Activated CD4-positive, CD25-positive, alpha-beta regulatory T cell (primary cell): ENCODE results near the gene TSPAN10.
"Not testable (repeated sequence)": the region's sequence is repeated elsewhere in the genome, so short reads cannot be mapped to it uniquely, and the experiment has no call there.

Experiments used
- DNase-seq, 4 experiments: peaks; one replicate each; lab custom pipeline; 2025; lab: John Stamatoyannopoulos, UW

TSPAN10 gene

GRCh38 chr17:81636505-81637288 is at the start of gene TSPAN10, which contains the start of gene NPLOC4:
Gene TSPAN10, plus strand, starts transcription at chr17:81637196. Its CDS starts 5,217 bp downstream, at chr17:81642413.
Gene NPLOC4, minus strand, starts transcription at chr17:81637112. Its CDS starts 182 bp downstream, at chr17:81636930.
- DNase-seq, result peak; percentile 67 to 73 (median 69)

GRCh38 chr17:81589612-81590011 is 47.4 kb upstream of the TSPAN10 start:
- no peak for DNase-seq

GRCh38 chr17:81590121-81590520 is 46.9 kb upstream of the TSPAN10 start:
- DNase-seq, result no peak

- no peak for DNase-seq
Measured at GRCh38 chr17:81591971-81592370, 45.0 kb upstream of the TSPAN10 start.

GRCh38 chr17:81593105-81593871 is 43.7 kb upstream of the TSPAN10 start:
- DNase-seq, result no peak

- no peak for DNase-seq
Measured at GRCh38 chr17:81599719-81600486, 37.1 kb upstream of the TSPAN10 start.

- peak in 1 of 4 experiments; percentile 7 for DNase-seq
Measured at GRCh38 chr17:81601525-81602120, 35.4 kb upstream of the TSPAN10 start.

GRCh38 chr17:81603846-81604610 is 33.0 kb upstream of the TSPAN10 start:
- DNase-seq, result no peak

GRCh38 chr17:81607431-81607830 is 29.6 kb upstream of the TSPAN10 start:
- DNase-seq, result no peak

GRCh38 chr17:81608082-81608481 is 28.9 kb upstream of the TSPAN10 start:
- no peak for DNase-seq

- no peak for DNase-seq
Measured at GRCh38 chr17:81608605-81609004, 28.4 kb upstream of the TSPAN10 start.

GRCh38 chr17:81609541-81610311 is 27.3 kb upstream of the TSPAN10 start:
- DNase-seq, result no peak

- no peak for DNase-seq
Measured at GRCh38 chr17:81612172-81612970, 24.6 kb upstream of the TSPAN10 start.

- DNase-seq, result no peak
Measured at GRCh38 chr17:81615401-81615930, 21.5 kb upstream of the TSPAN10 start.

- no peak for DNase-seq
Measured at GRCh38 chr17:81616877-81617276, 20.1 kb upstream of the TSPAN10 start.

- not testable (repeated sequence) for DNase-seq
Measured at GRCh38 chr17:81618307-81618706, 18.7 kb upstream of the TSPAN10 start.

GRCh38 chr17:81621494-81622130 is 15.4 kb upstream of the TSPAN10 start:
- DNase-seq, result no peak

- no peak for DNase-seq
Measured at GRCh38 chr17:81630274-81630673, 6.7 kb upstream of the TSPAN10 start.

GRCh38 chr17:81631482-81631881 is 5.5 kb upstream of the TSPAN10 start:
- DNase-seq, result no peak
